DND-41 (cell line): ENCODE measurements around the gene RFTN1.

Experiments
- ATAC-seq: fragments of 200-7000 bp; cut with Tn5 transposase; 3 replicates; pipeline ENCODE4 v1.9.1; 2021; ENCODE audit warnings: low read depth; ENCODE audit not compliant: insufficient read depth
- DNase-seq: peaks from one replicate; pipeline ENCODE4 v3.0.0-alpha.2; 2020
- H2AFZ ChIP-seq: 2 replicates; pipeline ENCODE4 v1.6.0; 2012; ENCODE audit warnings: low read depth, low read length
- H3K27ac ChIP-seq: 2 replicates; pipeline ENCODE4 v1.5.1; 2012; ENCODE audit warnings: low read length, inconsistent platforms
- H3K27me3 ChIP-seq: fragments of 200-600 bp; sonication (generic); 2 replicates; pipeline ENCODE4 v1.6.0; 2012; ENCODE audit warnings: low read length, mild to moderate bottlenecking, inconsistent platforms; ENCODE audit not compliant: insufficient read depth, poor library complexity
- H3K36me3 ChIP-seq: 2 replicates; pipeline ENCODE4 v1.5.1; 2012; ENCODE audit warnings: low read length, inconsistent platforms; ENCODE audit not compliant: insufficient read depth
- H3K4me1 ChIP-seq: 2 replicates; pipeline ENCODE4 v1.5.1; 2012; ENCODE audit warnings: mild to moderate bottlenecking, low read length; ENCODE audit not compliant: insufficient read depth
- H3K4me2 ChIP-seq: 2 replicates; pipeline ENCODE4 v1.6.0; 2012; ENCODE audit warnings: mild to moderate bottlenecking, moderate library complexity, low read length, inconsistent platforms; ENCODE audit not compliant: insufficient read depth
- H3K4me3 ChIP-seq, 2 experiments: fragments of 200-600 bp in 1 of 2; shearing (Covaris generic) in 1 of 2; 2 replicates each; pipeline ENCODE4 v1.5.1; 2012 to 2016; ENCODE audit warnings: inconsistent platforms in 2 of 2, low read length in 2 of 2, mild to moderate bottlenecking in 2 of 2, low read depth in 1 of 2, moderate library complexity in 1 of 2
- H3K79me2 ChIP-seq: 2 replicates; pipeline ENCODE4 v1.6.0; 2012; ENCODE audit warnings: low read length, inconsistent platforms; ENCODE audit not compliant: insufficient read depth
- H3K9ac ChIP-seq: 2 replicates; pipeline ENCODE4 v1.6.0; 2012; ENCODE audit warnings: low read depth, mild to moderate bottlenecking, inconsistent platforms, low read length, moderate library complexity
- H3K9me3 ChIP-seq: 2 replicates; pipeline ENCODE4 v1.5.1; 2012; ENCODE audit warnings: low read length, moderate library complexity, mild to moderate bottlenecking, inconsistent platforms; ENCODE audit not compliant: insufficient read depth, severe bottlenecking
- H4K20me1 ChIP-seq: 2 replicates; pipeline ENCODE4 v1.6.0; 2012; ENCODE audit warnings: low read length; ENCODE audit not compliant: insufficient read depth
- EZH2 ChIP-seq: IDR thresholded peaks from 3 replicates; pipeline ENCODE4 v1.6.1; 2012; ENCODE audit warnings: borderline replicate concordance, low read depth, mild to moderate bottlenecking, moderate library complexity, low read length, inconsistent platforms; ENCODE audit not compliant: severe bottlenecking
- TF ChIP-seq, protein P1 (sequence below): IDR thresholded peaks from 2 replicates; pipeline ENCODE4 v1.5.1; 2012; ENCODE audit warnings: borderline replicate concordance, low read length, moderate library complexity, mild to moderate bottlenecking; ENCODE audit not compliant: poor library complexity, severe bottlenecking; ENCODE audit errors: extremely low read depth

RFTN1 gene

DNA sequence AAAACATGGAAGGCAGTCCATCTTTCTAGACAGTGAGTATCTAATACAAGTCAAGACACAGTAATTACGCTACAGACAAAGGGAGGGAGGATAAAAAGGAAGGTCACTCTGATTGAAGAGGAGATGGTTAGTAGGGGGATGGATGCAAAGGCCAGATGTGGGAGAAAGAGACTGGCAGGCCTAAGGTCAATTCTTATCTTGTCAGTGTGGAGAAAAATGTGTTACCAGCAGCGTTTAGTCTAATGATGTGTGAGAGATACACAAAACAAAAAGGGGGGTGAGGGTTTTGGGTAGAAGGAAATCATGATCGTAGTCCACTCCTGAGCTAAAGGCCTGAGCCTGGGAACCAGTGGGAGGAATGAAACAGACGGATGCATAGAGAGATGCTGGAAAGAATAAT is 46.7 kb downstream of the RFTN1 start:
- no peak for TF ChIP-seq EZH2
- TF ChIP-seq, protein P1, sequence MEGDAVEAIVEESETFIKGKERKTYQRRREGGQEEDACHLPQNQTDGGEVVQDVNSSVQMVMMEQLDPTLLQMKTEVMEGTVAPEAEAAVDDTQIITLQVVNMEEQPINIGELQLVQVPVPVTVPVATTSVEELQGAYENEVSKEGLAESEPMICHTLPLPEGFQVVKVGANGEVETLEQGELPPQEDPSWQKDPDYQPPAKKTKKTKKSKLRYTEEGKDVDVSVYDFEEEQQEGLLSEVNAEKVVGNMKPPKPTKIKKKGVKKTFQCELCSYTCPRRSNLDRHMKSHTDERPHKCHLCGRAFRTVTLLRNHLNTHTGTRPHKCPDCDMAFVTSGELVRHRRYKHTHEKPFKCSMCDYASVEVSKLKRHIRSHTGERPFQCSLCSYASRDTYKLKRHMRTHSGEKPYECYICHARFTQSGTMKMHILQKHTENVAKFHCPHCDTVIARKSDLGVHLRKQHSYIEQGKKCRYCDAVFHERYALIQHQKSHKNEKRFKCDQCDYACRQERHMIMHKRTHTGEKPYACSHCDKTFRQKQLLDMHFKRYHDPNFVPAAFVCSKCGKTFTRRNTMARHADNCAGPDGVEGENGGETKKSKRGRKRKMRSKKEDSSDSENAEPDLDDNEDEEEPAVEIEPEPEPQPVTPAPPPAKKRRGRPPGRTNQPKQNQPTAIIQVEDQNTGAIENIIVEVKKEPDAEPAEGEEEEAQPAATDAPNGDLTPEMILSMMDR = no peak
- DNase-seq = no peak

DNA sequence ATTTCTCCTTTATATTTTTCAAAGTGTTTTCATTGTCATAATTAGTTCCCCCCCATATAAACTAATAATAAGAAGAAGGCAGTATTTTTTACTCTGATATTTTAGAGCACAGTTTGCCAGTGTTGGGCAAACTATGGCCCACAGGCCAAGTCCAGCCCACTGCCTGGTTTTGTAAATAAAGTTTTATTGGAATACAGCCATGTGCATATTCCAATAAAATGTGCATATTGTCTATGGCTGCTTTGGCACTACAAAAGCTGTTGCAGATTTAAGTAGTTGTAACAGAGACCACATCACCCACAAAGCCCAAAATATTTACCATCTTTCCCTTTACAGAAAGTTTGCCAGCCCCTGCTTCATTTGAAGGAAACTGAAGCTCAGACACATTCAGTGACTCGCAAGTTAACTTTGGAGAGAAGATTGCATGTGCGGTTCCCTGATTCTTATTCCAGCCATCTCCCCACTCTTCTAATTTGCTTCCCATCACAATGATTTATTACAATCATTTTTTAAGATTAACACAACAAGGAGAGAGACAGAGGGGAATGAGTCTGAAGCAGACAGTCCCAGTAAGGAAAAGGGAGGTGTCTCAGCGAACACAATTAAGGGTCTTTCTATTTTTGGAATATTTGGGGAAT is 48.9 kb downstream of the RFTN1 start:
- Histone ChIP-seq H3K27ac (no peak overlapping the region), H3K4me2 (no peak overlapping the region), H3K4me3 (no peak overlapping the region), H3K4me1 (no peaks in the 10 kb centered on the region), H3K79me2 (peaks cover 54% of the 10 kb centered on the region), H3K9me3 (no peaks in the 10 kb centered on the region), H3K36me3 (peaks cover 42% of the 10 kb centered on the region), H3K27me3 (no peaks in the 10 kb centered on the region), H4K20me1 (peaks cover 12% of the 10 kb centered on the region; the same call in 1 of the 2 replicates), H3K9ac (no peak overlapping the region), H2AFZ (no peak overlapping the region)
- ATAC-seq = no peak
- TF ChIP-seq, protein P1 = no peak
- TF ChIP-seq EZH2 = no peak
- no peak for DNase-seq

More for the DNA sequence above, 46.7 kb downstream of the RFTN1 start:
- Histone ChIP-seq H3K4me2 (no peak overlapping the region), H3K9me3 (no peaks in the 10 kb centered on the region), H2AFZ (no peak overlapping the region), H3K27me3 (no peaks in the 10 kb centered on the region), H3K4me1 (no peaks in the 10 kb centered on the region), H3K9ac (no peak overlapping the region), H4K20me1 (peaks cover 13% of the 10 kb centered on the region; the same call in 1 of the 2 replicates), H3K27ac (no peak overlapping the region), H3K79me2 (peaks cover 60% of the 10 kb centered on the region), H3K36me3 (peaks cover 58% of the 10 kb centered on the region), H3K4me3 (no peak overlapping the region)
- ATAC-seq = no peak

DNA sequence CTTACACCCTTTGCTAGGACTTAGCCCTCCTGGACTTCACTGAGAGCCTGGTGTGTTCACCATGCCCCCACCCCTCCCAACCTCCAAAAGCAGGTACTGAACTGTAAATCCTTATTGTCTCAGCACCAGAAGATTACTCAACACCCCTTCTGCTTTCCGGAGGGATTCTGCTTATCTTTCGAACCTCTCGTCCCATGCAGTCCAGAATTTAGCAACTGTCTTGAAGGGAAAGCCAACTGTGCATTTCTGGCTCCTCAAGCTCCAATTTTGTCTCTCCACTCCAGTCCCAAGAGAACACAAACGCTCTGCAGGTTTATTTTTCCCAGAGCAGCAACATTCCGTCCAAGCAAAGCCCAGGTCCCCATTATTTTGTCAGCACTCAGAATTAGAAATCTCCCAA is 49.6 kb downstream of the RFTN1 start:
- Histone ChIP-seq H3K79me2 (peaks cover 50% of the 10 kb centered on the region), H3K4me2 (no peak overlapping the region)

More for the DNA sequence above, 49.6 kb downstream of the RFTN1 start:
- H3K36me3 ChIP-seq = peaks cover 35% of the 10 kb centered on the region; the same call in 1 of the 2 replicates
- H3K27me3 ChIP-seq = no peaks in the 10 kb centered on the region
- no peak overlapping the region for H3K4me3 ChIP-seq
- H4K20me1 ChIP-seq = peaks cover 10% of the 10 kb centered on the region
- no peaks in the 10 kb centered on the region for H3K9me3 ChIP-seq
- no peak overlapping the region for H3K27ac ChIP-seq
- H2AFZ ChIP-seq = no peak overlapping the region
- TF ChIP-seq, protein P1 = no peak
- no peak for TF ChIP-seq EZH2
- no peaks in the 10 kb centered on the region for H3K4me1 ChIP-seq
- no peak for ATAC-seq
- H3K9ac ChIP-seq = no peak overlapping the region
- DNase-seq = no peak
